Retinal pigment epithelial cell (primary cell): ENCODE measurements around the gene NLRC3.

ENCODE experiments used
- DNase-seq: peaks from one replicate; pipeline ENCODE4 v3.0.0-alpha.2; 2010; ENCODE audit warnings: low read depth
- H3K4me3 ChIP-seq: 2 replicates; pipeline ENCODE4 v1.5.1; 2011; ENCODE audit warnings: mild to moderate bottlenecking, low read length, control low read depth, moderate library complexity
- CTCF ChIP-seq: conservative IDR thresholded peaks from 2 replicates; pipeline ENCODE4 v1.5.1; 2011; ENCODE audit warnings: low read depth, low read length, control low read depth, inconsistent platforms

NLRC3 gene

GRCh38 chr16:3518292-3518985 lies 58.8 kb downstream of the NLRC3 start:
- no peak overlapping the region for H3K4me3 ChIP-seq
- DNase-seq, result no peak
- no peak for TF ChIP-seq CTCF

GRCh38 chr16:3515897-3516296 lies 61.3 kb downstream of the NLRC3 start:
- no peak overlapping the region for H3K4me3 ChIP-seq
- no peak for DNase-seq
- no peak for TF ChIP-seq CTCF

- TF ChIP-seq CTCF, result no peak
- no peak for DNase-seq
- no peak overlapping the region for H3K4me3 ChIP-seq
Measured at GRCh38 chr16:3514621-3515020, 62.6 kb downstream of the NLRC3 start.

- no peak for DNase-seq
- TF ChIP-seq CTCF, result no peak
- no peak overlapping the region for H3K4me3 ChIP-seq
Measured at GRCh38 chr16:3513892-3514583, 63.2 kb downstream of the NLRC3 start.

- no peak for DNase-seq
- TF ChIP-seq CTCF, result no peak
- no peak overlapping the region for H3K4me3 ChIP-seq
Measured at GRCh38 chr16:3511286-3512180, 65.7 kb downstream of the NLRC3 start.

GRCh38 chr16:3510416-3510815 lies 66.8 kb downstream of the NLRC3 start:
- no peak for DNase-seq
- no peak overlapping the region for H3K4me3 ChIP-seq
- TF ChIP-seq CTCF, result no peak
